H9 (cell line): ENCODE results near the gene PLA2G15. TPM values are rescaled to one million over a fixed set of nuclear protein-coding genes. Genes with fewer than 3 reads are reported as not detected.

Experiments
- DNase-seq: peaks from one replicate; pipeline ENCODE4 v3.0.0-alpha.2; 2017
- H2AFZ ChIP-seq: one replicate; pipeline ENCODE4 v1.6.1; 2013; ENCODE audit warnings: mild to moderate bottlenecking, low read length, control low read depth, moderate library complexity
- H2AK5ac ChIP-seq: 2 replicates; pipeline ENCODE4 v1.6.1; 2013; ENCODE audit warnings: low read length, control low read depth, mixed read lengths; ENCODE audit not compliant: insufficient read length
- H2BK120ac ChIP-seq: one replicate; pipeline ENCODE4 v1.6.1; 2013; ENCODE audit warnings: low read depth, mild to moderate bottlenecking, low read length, control low read depth, inconsistent platforms; ENCODE audit not compliant: poor library complexity, severe bottlenecking
- H2BK12ac ChIP-seq: 2 replicates; pipeline ENCODE4 v1.6.1; 2013; ENCODE audit warnings: low read length, control low read depth, mixed read lengths, low read depth; ENCODE audit not compliant: insufficient read length
- H2BK15ac ChIP-seq: 2 replicates; pipeline ENCODE4 v1.6.1; 2013; ENCODE audit warnings: low read depth, low read length, control low read depth
- H2BK20ac ChIP-seq: one replicate; pipeline ENCODE4 v1.6.1; 2013; ENCODE audit warnings: low read depth, mild to moderate bottlenecking, low read length, control low read depth, inconsistent platforms; ENCODE audit not compliant: poor library complexity, severe bottlenecking
- H2BK5ac ChIP-seq: 2 replicates; pipeline ENCODE4 v1.6.1; 2013; ENCODE audit warnings: low read length, control low read depth, mixed read lengths; ENCODE audit not compliant: insufficient read length
- H3K14ac ChIP-seq: 2 replicates; pipeline ENCODE4 v1.6.1; 2013; ENCODE audit warnings: low read length, control low read depth; ENCODE audit not compliant: insufficient read depth
- H3K18ac ChIP-seq: 2 replicates; pipeline ENCODE4 v1.6.1; 2013; ENCODE audit warnings: low read depth, mild to moderate bottlenecking, mixed read lengths, low read length, control low read depth; ENCODE audit not compliant: insufficient read length
- H3K23ac ChIP-seq: 2 replicates; pipeline ENCODE4 v1.6.1; 2013; ENCODE audit warnings: low read length, control low read depth, mixed read lengths, low read depth; ENCODE audit not compliant: insufficient read length
- H3K23me2 ChIP-seq: 2 replicates; pipeline ENCODE4 v1.6.1; 2013; ENCODE audit warnings: low read depth, mild to moderate bottlenecking, mixed read lengths, low read length, control low read depth; ENCODE audit not compliant: insufficient read length, poor library complexity, severe bottlenecking
- H3K27ac ChIP-seq: 2 replicates; pipeline ENCODE4 v1.5.1; 2013; ENCODE audit warnings: low read length, control low read depth, mixed read lengths, low read depth; ENCODE audit not compliant: insufficient read length
- H3K27me3 ChIP-seq: 2 replicates; pipeline ENCODE4 v1.6.1; 2013; ENCODE audit warnings: low read length, control low read depth, inconsistent platforms; ENCODE audit not compliant: insufficient read depth
- H3K4ac ChIP-seq: 2 replicates; pipeline ENCODE4 v1.6.1; 2013; ENCODE audit warnings: low read depth, mild to moderate bottlenecking, control low read depth, inconsistent platforms, low read length, moderate library complexity
- H3K4me1 ChIP-seq: 2 replicates; pipeline ENCODE4 v1.6.1; 2013; ENCODE audit warnings: low read length, control low read depth, inconsistent platforms; ENCODE audit not compliant: insufficient read depth
- H3K4me2 ChIP-seq: 2 replicates; pipeline ENCODE4 v1.6.1; 2013; ENCODE audit warnings: low read length, control low read depth, mixed read lengths; ENCODE audit not compliant: insufficient read length, insufficient read depth
- H3K56ac ChIP-seq: 2 replicates; pipeline ENCODE4 v1.6.1; 2013; ENCODE audit warnings: low read depth, mild to moderate bottlenecking, mixed read lengths, low read length, control low read depth; ENCODE audit not compliant: insufficient read length
- H3K79me1 ChIP-seq: 2 replicates; pipeline ENCODE4 v1.6.1; 2013; ENCODE audit warnings: low read depth, mild to moderate bottlenecking, moderate library complexity, low read length, control low read depth, inconsistent platforms; ENCODE audit not compliant: insufficient read depth, poor library complexity, severe bottlenecking
- H3K79me2 ChIP-seq: 2 replicates; pipeline ENCODE4 v1.6.1; 2013; ENCODE audit warnings: low read length, control low read depth, inconsistent platforms; ENCODE audit not compliant: insufficient read depth
- H3K9ac ChIP-seq: 2 replicates; pipeline ENCODE4 v1.6.1; 2013; ENCODE audit warnings: low read length, control low read depth, mixed read lengths; ENCODE audit not compliant: insufficient read length; ENCODE audit errors: extremely low read depth
- H3K9me3 ChIP-seq: one replicate; pipeline ENCODE4 v1.6.1; 2013; ENCODE audit warnings: low read depth, low read length, inconsistent platforms; ENCODE audit not compliant: control insufficient read depth
- H3T11ph ChIP-seq: one replicate; pipeline ENCODE4 v1.6.1; 2013; ENCODE audit warnings: mild to moderate bottlenecking, low read length, control low read depth, inconsistent platforms
- H4K20me1 ChIP-seq: one replicate; pipeline ENCODE4 v1.6.1; 2013; ENCODE audit not compliant: control insufficient read depth, insufficient read length, insufficient read depth
- H4K5ac ChIP-seq: 2 replicates; pipeline ENCODE4 v1.6.1; 2013; ENCODE audit warnings: low read depth, mild to moderate bottlenecking, mixed read lengths, low read length, control low read depth; ENCODE audit not compliant: insufficient read length
- H4K8ac ChIP-seq: replicated peaks from 2 replicates; pipeline ENCODE4 v1.6.1; 2013; ENCODE audit warnings: low read length, control low read depth, mixed read lengths, low read depth; ENCODE audit not compliant: insufficient read length
- H4K91ac ChIP-seq: 2 replicates; pipeline ENCODE4 v1.6.1; 2013; ENCODE audit warnings: low read depth, mild to moderate bottlenecking, moderate library complexity, mixed read lengths, low read length, control low read depth; ENCODE audit not compliant: insufficient read length
- H3K27ac Mint-ChIP-seq, 3 experiments: 2 replicates in 2 of 3; 3 replicates in 1 of 3; pipeline ENCODE4 v1.8.0; 2020 to 2021; ENCODE audit warnings: mixed read lengths in 3 of 3, mild to moderate bottlenecking in 1 of 3, moderate library complexity in 1 of 3
- H3K27me3 Mint-ChIP-seq: 2 replicates; pipeline ENCODE4 v1.8.0; 2021; ENCODE audit warnings: low read depth, mild to moderate bottlenecking, moderate library complexity, mixed read lengths
- H3K36me3 Mint-ChIP-seq, 3 experiments: 2 replicates in 2 of 3; 3 replicates in 1 of 3; pipeline ENCODE4 v1.8.0; 2020 to 2021; ENCODE audit warnings: low read depth in 3 of 3, mixed read lengths in 3 of 3; ENCODE audit not compliant: insufficient read depth in 1 of 3
- H3K4me1 Mint-ChIP-seq, 2 experiments: 2 replicates each; pipeline ENCODE4 v1.8.0; 2020; ENCODE audit warnings: mixed read lengths in 2 of 2
- H3K4me3 Mint-ChIP-seq, 2 experiments: 2 replicates in 1 of 2; 3 replicates in 1 of 2; pipeline ENCODE4 v1.8.0; 2020 to 2021; ENCODE audit warnings: mild to moderate bottlenecking in 2 of 2, mixed read lengths in 2 of 2, moderate library complexity in 1 of 2
- H3K9me3 Mint-ChIP-seq, 2 experiments: 2 replicates in 1 of 2; 3 replicates in 1 of 2; pipeline ENCODE4 v1.8.0; 2020; ENCODE audit warnings: mild to moderate bottlenecking in 2 of 2, mixed read lengths in 2 of 2, moderate library complexity in 1 of 2
- WGBS: extraction: QIAGEN DNeasy Blood & Tissue Kit; methylation state at CpG from one replicate; pipeline ENCODE4 v1.1.7; 2013; ENCODE audit warnings: missing lambda C conversion rate, low lambda C conversion rate, mixed read lengths; ENCODE audit not compliant: insufficient read length; ENCODE audit errors: extremely low coverage; 5-methylcytosine and 5-hydroxymethylcytosine counted together
- total RNA-seq: library from RNA; stranded (reverse); gene quantifications from 2 replicates; pipeline ENCODE4 v1.2.1, GENCODE V29; 2021
- TF ChIP-seq, protein P1 (sequence below): fragments of 200-600 bp; sonication (generic); conservative IDR thresholded peaks from 3 replicates; pipeline ENCODE4 v1.8.0; 2021; ENCODE audit warnings: antibody characterized with exemption, mild to moderate bottlenecking

Gene PLA2G15
- total RNA-seq, 1 experiment from 2014 or later, result 11.0 TPM

DNA sequence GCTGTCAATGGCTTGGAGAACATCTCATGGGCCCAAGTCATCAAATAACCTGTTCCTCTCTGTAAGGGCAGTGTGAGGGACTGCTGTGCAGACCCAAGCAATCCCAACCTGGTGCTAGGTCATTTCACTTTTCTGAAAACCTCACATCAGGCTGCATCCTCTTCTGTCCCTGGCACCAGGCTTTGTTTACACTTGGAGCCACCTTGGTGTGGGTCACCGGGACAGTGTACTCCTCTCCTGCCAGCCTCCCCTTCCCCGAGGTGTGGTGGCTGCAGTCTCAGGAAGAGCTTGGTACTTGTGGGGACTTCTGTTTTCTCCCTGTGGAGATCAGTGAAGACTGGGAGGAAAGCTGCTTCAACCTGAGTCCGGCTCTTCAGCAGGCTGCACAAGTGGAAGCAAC, 53.1 kb downstream of the PLA2G15 start:
- Histone ChIP-seq H3K23ac (no peak overlapping the region), H3K79me2 (no peaks in the 10 kb centered on the region), H3K9ac (no peak overlapping the region), H3K4me2 (no peak overlapping the region), H2AK5ac (no peak overlapping the region), H4K8ac (no peak overlapping the region), H3K23me2 (no peaks in the 10 kb centered on the region), H2BK12ac (no peak overlapping the region), H4K91ac (no peak overlapping the region), H2BK120ac (no peak overlapping the region), H4K20me1 (no peaks in the 10 kb centered on the region), H2BK5ac (no peak overlapping the region), H3K14ac (no peak overlapping the region), H2BK15ac (no peak overlapping the region), H3K27ac (no peak overlapping the region), H3K27me3 (no peaks in the 10 kb centered on the region), H3K4me1 (no peaks in the 10 kb centered on the region), H3K79me1 (no peaks in the 10 kb centered on the region), H3T11ph (no peak overlapping the region), H2BK20ac (no peak overlapping the region), H3K9me3 (no peaks in the 10 kb centered on the region), H3K56ac (no peak overlapping the region), H4K5ac (no peak overlapping the region), H3K18ac (no peak overlapping the region), H2AFZ (no peak overlapping the region), H3K4ac (no peak overlapping the region)
- WGBS, result no CpG with 5 or more reads among the region's 3 CpGs
- Mint-ChIP-seq H3K36me3 (peaks cover 22 to 88% (median 52%) of the 10 kb centered on the region in 3 experiments; a peak in 6 of 7 replicates), H3K4me1 (0 out of 4 replicates have a peak, but pooled peaks cover 0 to 2% of the 10 kb centered on the region in 2 experiments), H3K27ac (no peak overlapping the region), H3K27me3 (no peaks in the 10 kb centered on the region; the same call in 1 of the 2 replicates), H3K9me3 (no peaks in the 10 kb centered on the region), H3K4me3 (no peak overlapping the region)
- TF ChIP-seq, protein P1, sequence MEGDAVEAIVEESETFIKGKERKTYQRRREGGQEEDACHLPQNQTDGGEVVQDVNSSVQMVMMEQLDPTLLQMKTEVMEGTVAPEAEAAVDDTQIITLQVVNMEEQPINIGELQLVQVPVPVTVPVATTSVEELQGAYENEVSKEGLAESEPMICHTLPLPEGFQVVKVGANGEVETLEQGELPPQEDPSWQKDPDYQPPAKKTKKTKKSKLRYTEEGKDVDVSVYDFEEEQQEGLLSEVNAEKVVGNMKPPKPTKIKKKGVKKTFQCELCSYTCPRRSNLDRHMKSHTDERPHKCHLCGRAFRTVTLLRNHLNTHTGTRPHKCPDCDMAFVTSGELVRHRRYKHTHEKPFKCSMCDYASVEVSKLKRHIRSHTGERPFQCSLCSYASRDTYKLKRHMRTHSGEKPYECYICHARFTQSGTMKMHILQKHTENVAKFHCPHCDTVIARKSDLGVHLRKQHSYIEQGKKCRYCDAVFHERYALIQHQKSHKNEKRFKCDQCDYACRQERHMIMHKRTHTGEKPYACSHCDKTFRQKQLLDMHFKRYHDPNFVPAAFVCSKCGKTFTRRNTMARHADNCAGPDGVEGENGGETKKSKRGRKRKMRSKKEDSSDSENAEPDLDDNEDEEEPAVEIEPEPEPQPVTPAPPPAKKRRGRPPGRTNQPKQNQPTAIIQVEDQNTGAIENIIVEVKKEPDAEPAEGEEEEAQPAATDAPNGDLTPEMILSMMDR, result no peak
- no peak for DNase-seq
